CD14-positive monocyte (primary cell): ENCODE results near the gene CELF1. TPM values are rescaled to one million over a fixed set of nuclear protein-coding genes. Genes with fewer than 3 reads are reported as not detected.
"Not testable (repeated sequence)": the region's sequence is repeated elsewhere in the genome, so short reads cannot be mapped to it uniquely, and the experiment has no call there.

ENCODE experiments used
- DNase-seq, 3 donors: peaks; one replicate each; pipeline ENCODE4 v3.0.0-alpha.2; 2011 to 2022
- H2AFZ ChIP-seq: 2 replicates; pipeline ENCODE4 v1.6.0; 2012; ENCODE audit warnings: mild to moderate bottlenecking, low read depth, low read length, inconsistent platforms; ENCODE audit not compliant: insufficient read depth, poor library complexity, severe bottlenecking
- H3K27ac ChIP-seq, 2 donors: 1 replicate in 1 of 2; 2 replicates in 1 of 2; pipeline ENCODE4 v1.5.1; 2012 to 2013; ENCODE audit warnings: low read length in 2 of 2, control low read depth in 1 of 2, inconsistent platforms in 1 of 2, low read depth in 1 of 2, mild to moderate bottlenecking in 1 of 2
- H3K27me3 ChIP-seq, 2 donors: one replicate each; pipeline versions ENCODE4 v1.6.0 to v1.6.1; 2011 to 2013; ENCODE audit warnings: low read length in 2 of 2; ENCODE audit not compliant: control insufficient read depth in 2 of 2, insufficient read depth in 2 of 2
- H3K36me3 ChIP-seq, 2 donors: replicated peaks in 1 of 2; 1 replicate in 1 of 2; 2 replicates in 1 of 2; pipeline versions ENCODE4 v1.5.1 to v1.6.1; 2012 to 2013; ENCODE audit warnings: low read length in 2 of 2, control low read depth in 1 of 2, inconsistent platforms in 1 of 2, mild to moderate bottlenecking in 1 of 2; ENCODE audit not compliant: insufficient read depth in 2 of 2, control insufficient read depth in 1 of 2
- H3K4me1 ChIP-seq, 2 donors: 1 replicate in 1 of 2; 2 replicates in 1 of 2; pipeline versions ENCODE4 v1.5.1 to v1.6.1; 2012 to 2013; ENCODE audit warnings: low read length in 2 of 2, control low read depth in 1 of 2, inconsistent platforms in 1 of 2, mild to moderate bottlenecking in 1 of 2, moderate library complexity in 1 of 2; ENCODE audit not compliant: insufficient read depth in 2 of 2, control insufficient read depth in 1 of 2
- H3K4me2 ChIP-seq: replicated peaks from 2 replicates; pipeline ENCODE3; 2012; ENCODE audit warnings: low read length, moderate library complexity, mild to moderate bottlenecking; ENCODE audit not compliant: poor library complexity, severe bottlenecking; ENCODE audit errors: extremely low read depth
- H3K4me3 ChIP-seq, 3 experiments: fragments of 200-600 bp in 1 of 3; sonication (generic) in 1 of 3; replicated peaks in 1 of 3; 1 replicate in 2 of 3; 2 replicates in 1 of 3; pipeline ENCODE4 v1.5.1; 2011 to 2013; ENCODE audit warnings: low read length in 3 of 3, mild to moderate bottlenecking in 3 of 3, control low read depth in 2 of 3, low read depth in 2 of 3, inconsistent platforms in 1 of 3, moderate library complexity in 1 of 3
- H3K79me2 ChIP-seq: 2 replicates; pipeline ENCODE4 v1.6.0; 2012; ENCODE audit warnings: mild to moderate bottlenecking, control low read depth, inconsistent platforms, low read length, moderate library complexity; ENCODE audit not compliant: insufficient read depth
- H3K9ac ChIP-seq: 2 replicates; pipeline ENCODE4 v1.6.0; 2017; ENCODE audit warnings: low read length, mild to moderate bottlenecking; ENCODE audit not compliant: insufficient read depth, poor library complexity, severe bottlenecking
- H3K9me3 ChIP-seq, 2 donors: replicated peaks in 1 of 2; 1 replicate in 1 of 2; 2 replicates in 1 of 2; pipeline versions ENCODE4 v1.5.1 to v1.6.1; 2012 to 2013; ENCODE audit warnings: low read length in 2 of 2, control low read depth in 1 of 2; ENCODE audit not compliant: control insufficient read depth in 1 of 2, insufficient read depth in 1 of 2
- H4K20me1 ChIP-seq: 2 replicates; pipeline ENCODE4 v1.6.0; 2012; ENCODE audit warnings: mild to moderate bottlenecking, low read length, control low read depth, moderate library complexity; ENCODE audit not compliant: insufficient read depth
- H3K27ac Mint-ChIP-seq, 7 donors: one replicate each; pipeline ENCODE4 v1.8.0; 2020; ENCODE audit warnings: mild to moderate bottlenecking in 7 of 7, mixed read lengths in 7 of 7, moderate library complexity in 6 of 7, inconsistent platforms in 2 of 7
- H3K27me3 Mint-ChIP-seq, 3 donors: one replicate each; pipeline ENCODE4 v1.8.0; 2021 to 2022; ENCODE audit warnings: low read depth in 3 of 3, mild to moderate bottlenecking in 3 of 3, mixed read lengths in 3 of 3, moderate library complexity in 3 of 3, inconsistent platforms in 1 of 3
- H3K36me3 Mint-ChIP-seq, 2 donors: one replicate each; pipeline ENCODE4 v1.8.0; 2020; ENCODE audit warnings: mixed read lengths in 2 of 2, inconsistent platforms in 1 of 2, mild to moderate bottlenecking in 1 of 2
- H3K4me1 Mint-ChIP-seq: one replicate; pipeline ENCODE4 v1.8.0; 2020; ENCODE audit warnings: mild to moderate bottlenecking, mixed read lengths
- H3K4me3 Mint-ChIP-seq, 2 donors: one replicate each; pipeline ENCODE4 v1.8.0; 2020; ENCODE audit warnings: mild to moderate bottlenecking in 2 of 2, mixed read lengths in 2 of 2, moderate library complexity in 1 of 2
- H3K9me3 Mint-ChIP-seq, 7 donors: one replicate each; pipeline ENCODE4 v1.8.0; 2020 to 2022; ENCODE audit warnings: mixed read lengths in 7 of 7, mild to moderate bottlenecking in 6 of 7, moderate library complexity in 6 of 7, inconsistent platforms in 2 of 7
- WGBS: methylation state at CpG from one replicate; pipeline ENCODE4 v1.1.5; 2013; ENCODE audit warnings: missing lambda C conversion rate; ENCODE audit not compliant: insufficient coverage; 5-methylcytosine and 5-hydroxymethylcytosine counted together
- intact Hi-C, 2 donors: fragments of 100-400 bp; cut with micrococcal nuclease; formaldehyde crosslinking; loops; one replicate each; pipeline versions ENCODE4 v1.15.0 to v1.15.1; 2023
- polyA plus RNA-seq, 3 donors: library from polyadenylated mRNA; depleted of rRNA in 1 of 3; unstranded in 2 of 3; stranded (reverse) in 1 of 3; fragments of 300-500 nt in 2 of 3; fragments of >200 nt in 1 of 3; fragmentation: Illumina TruSeq in 2 of 3; gene quantifications; 1 replicate in 2 of 3; 2 replicates in 1 of 3; pipeline ENCODE4 v1.2.3, GENCODE V29; 2012 to 2021
- TF ChIP-seq, protein P1 (sequence below): fragments of 200-600 bp; IDR thresholded peaks from one replicate; pipeline ENCODE4 v1.8.0; 2022; ENCODE audit warnings: antibody characterized with exemption, mild to moderate bottlenecking

The CELF1 gene
- polyA plus RNA-seq, 3 donors = 27.2 to 117 (median 39.9) TPM

DNA sequence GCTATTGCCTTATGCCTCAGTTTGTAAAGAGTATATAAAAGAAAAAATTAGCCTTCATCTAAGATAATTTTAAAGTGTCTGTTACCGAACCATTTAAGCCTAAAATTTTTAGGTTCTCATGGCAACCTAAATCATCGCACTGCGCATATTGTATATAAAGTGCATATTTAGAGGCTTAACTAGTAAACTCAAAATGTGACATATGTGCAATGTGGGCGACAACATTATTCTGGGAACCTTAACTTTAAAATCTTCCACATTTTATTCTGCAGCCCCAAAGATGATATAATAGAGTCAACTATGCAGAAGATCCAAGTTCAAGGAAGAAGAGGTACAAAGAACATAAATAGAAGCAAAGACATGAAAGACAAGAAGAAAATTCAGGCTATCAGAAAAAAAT lies 23.0 kb downstream of the CELF1 start:
- peaks cover 14 to 40% of the 10 kb centered on the region in 2 donors for H3K36me3 Mint-ChIP-seq
- Histone ChIP-seq H2AFZ (no peak overlapping the region), H3K27me3 (no peaks in the 10 kb centered on the region), H3K4me1 (peaks cover 15 to 30% of the 10 kb centered on the region in 2 donors), H3K4me2 (no peak overlapping the region), H3K9me3 (no peaks in the 10 kb centered on the region), H3K9ac (no peak overlapping the region), H3K36me3 (peaks cover 20 to 25% of the 10 kb centered on the region in 2 donors), H3K4me3 (no peak overlapping the region), H3K79me2 (peaks cover 100% of the 10 kb centered on the region), H4K20me1 (peaks cover 100% of the 10 kb centered on the region), H3K27ac (peak overlapping the region in 1 of 2 donors; percentile 56)
- peaks cover 28% of the 10 kb centered on the region for H3K4me1 Mint-ChIP-seq
- no CpG with 5 or more reads among the region's 4 CpGs for WGBS
- peaks cover 0 to 1% (median 1%) of the 10 kb centered on the region in 3 donors for H3K27me3 Mint-ChIP-seq
- TF ChIP-seq, protein P1, sequence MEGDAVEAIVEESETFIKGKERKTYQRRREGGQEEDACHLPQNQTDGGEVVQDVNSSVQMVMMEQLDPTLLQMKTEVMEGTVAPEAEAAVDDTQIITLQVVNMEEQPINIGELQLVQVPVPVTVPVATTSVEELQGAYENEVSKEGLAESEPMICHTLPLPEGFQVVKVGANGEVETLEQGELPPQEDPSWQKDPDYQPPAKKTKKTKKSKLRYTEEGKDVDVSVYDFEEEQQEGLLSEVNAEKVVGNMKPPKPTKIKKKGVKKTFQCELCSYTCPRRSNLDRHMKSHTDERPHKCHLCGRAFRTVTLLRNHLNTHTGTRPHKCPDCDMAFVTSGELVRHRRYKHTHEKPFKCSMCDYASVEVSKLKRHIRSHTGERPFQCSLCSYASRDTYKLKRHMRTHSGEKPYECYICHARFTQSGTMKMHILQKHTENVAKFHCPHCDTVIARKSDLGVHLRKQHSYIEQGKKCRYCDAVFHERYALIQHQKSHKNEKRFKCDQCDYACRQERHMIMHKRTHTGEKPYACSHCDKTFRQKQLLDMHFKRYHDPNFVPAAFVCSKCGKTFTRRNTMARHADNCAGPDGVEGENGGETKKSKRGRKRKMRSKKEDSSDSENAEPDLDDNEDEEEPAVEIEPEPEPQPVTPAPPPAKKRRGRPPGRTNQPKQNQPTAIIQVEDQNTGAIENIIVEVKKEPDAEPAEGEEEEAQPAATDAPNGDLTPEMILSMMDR = no peak
- H3K4me3 Mint-ChIP-seq = no peak overlapping the region
- intact Hi-C loops = no loop called here
- no peaks in the 10 kb centered on the region for H3K9me3 Mint-ChIP-seq
- peak overlapping the region in 2 of 7 donors; percentile 31 to 81 for H3K27ac Mint-ChIP-seq
- DNase-seq = no peak

DNA sequence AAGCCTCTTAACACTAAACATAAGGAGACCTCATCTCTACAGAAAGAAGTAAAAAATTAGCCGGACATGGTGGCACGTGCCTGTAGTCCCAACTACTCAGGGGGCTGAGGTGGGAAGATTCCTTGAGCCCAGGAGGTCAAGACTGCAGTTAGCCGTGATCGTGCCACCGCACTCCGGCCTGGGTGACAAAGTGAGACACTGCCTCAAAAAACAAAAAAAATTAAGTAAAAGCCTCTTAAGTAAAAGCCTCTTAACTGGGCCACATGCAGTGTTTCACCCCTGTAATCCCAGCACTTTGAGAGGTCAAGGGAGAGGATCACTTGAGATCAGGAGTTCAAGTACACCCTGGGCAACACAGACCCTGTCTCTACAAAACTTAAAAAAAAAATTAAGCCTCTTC lies 25.7 kb downstream of the CELF1 start:
- peaks cover 25 to 26% of the 10 kb centered on the region in 2 donors for H3K4me1 ChIP-seq
- H3K27ac ChIP-seq = peak overlapping the region in 1 of 2 donors; percentile 50
- Mint-ChIP-seq H3K9me3 (no peaks in the 10 kb centered on the region), H3K27ac (peak overlapping the region in 4 of 7 donors; percentile 18 to 60 (median 33)), H3K4me3 (no peak overlapping the region), H3K4me1 (peaks cover 31% of the 10 kb centered on the region), H3K27me3 (peaks cover 0 to 1% (median 0%) of the 10 kb centered on the region in 3 donors), H3K36me3 (peaks cover 21 to 45% of the 10 kb centered on the region in 2 donors)
- 100% methylated on average over 4 of the region's 6 CpGs for WGBS
- H4K20me1 ChIP-seq = peaks cover 100% of the 10 kb centered on the region
- no peak for DNase-seq
- H3K9me3 ChIP-seq = no peaks in the 10 kb centered on the region
- intact Hi-C loops = no loop called here
- no peaks in the 10 kb centered on the region for H3K27me3 ChIP-seq
- no peak overlapping the region for H3K9ac ChIP-seq
- no peak overlapping the region for H3K4me2 ChIP-seq
- peaks cover 17 to 25% of the 10 kb centered on the region in 2 donors for H3K36me3 ChIP-seq
- TF ChIP-seq, protein P1 = no peak
- H3K4me3 ChIP-seq = no peak overlapping the region
- peaks cover 100% of the 10 kb centered on the region for H3K79me2 ChIP-seq
- no peak overlapping the region for H2AFZ ChIP-seq

DNA sequence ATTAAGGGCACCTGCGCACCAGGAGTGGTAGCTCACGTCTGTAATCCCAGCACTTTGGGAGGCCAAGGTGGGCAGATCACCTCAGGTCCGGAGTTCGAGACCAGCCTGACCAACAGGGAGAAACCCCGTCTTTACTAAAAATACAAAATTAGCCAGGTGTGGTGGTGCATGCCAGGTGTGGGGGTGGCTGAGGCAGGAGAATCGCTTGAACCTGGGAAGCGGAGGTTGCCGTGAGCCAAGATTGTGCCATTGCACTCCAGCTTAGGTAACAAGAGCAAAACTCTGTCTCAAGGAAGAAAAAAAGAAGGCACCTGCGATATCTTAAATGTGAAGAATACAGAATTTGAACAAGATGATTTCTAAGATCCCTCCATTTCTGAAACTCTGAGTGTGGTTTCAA lies 26.9 kb downstream of the CELF1 start:
- peak overlapping the region in 1 of 2 donors; percentile 80 for H3K27ac ChIP-seq

More for the DNA sequence above, 26.9 kb downstream of the CELF1 start:
- H3K9me3 Mint-ChIP-seq, DNase-seq, H3K9ac ChIP-seq, H2AFZ ChIP-seq, H3K4me2 ChIP-seq, H3K27me3 Mint-ChIP-seq, intact Hi-C loops, H3K4me3 ChIP-seq, H3K9me3 ChIP-seq, H3K27me3 ChIP-seq, H3K4me3 Mint-ChIP-seq: not testable (repeated sequence)
- peaks cover 100% of the 10 kb centered on the region for H4K20me1 ChIP-seq
- peaks cover 21 to 44% of the 10 kb centered on the region in 2 donors for H3K36me3 Mint-ChIP-seq
- WGBS = 98% methylated on average over 5 of the region's 9 CpGs
- peaks cover 35% of the 10 kb centered on the region for H3K4me1 Mint-ChIP-seq
- peaks cover 17 to 25% of the 10 kb centered on the region in 2 donors for H3K36me3 ChIP-seq
- peak overlapping the region in 6 of 7 donors; percentile 64 to 91 (median 78) for H3K27ac Mint-ChIP-seq
- H3K79me2 ChIP-seq = peaks cover 100% of the 10 kb centered on the region
- H3K4me1 ChIP-seq = peaks cover 25 to 26% of the 10 kb centered on the region in 2 donors
